Astrocyte of the spinal cord (primary cell): ENCODE results near the gene UPK2.

ENCODE experiments used
- DNase-seq: peaks from one replicate; pipeline ENCODE4 v3.0.0; 2011; ENCODE audit warnings: low read depth, low spot score
- H3K4me3 ChIP-seq: 2 replicates; pipeline ENCODE4 v1.5.1; 2011; ENCODE audit warnings: low read depth, mild to moderate bottlenecking, low read length, moderate library complexity
- in situ Hi-C: cut with HindIII; loops from 2 replicates; pipeline ENCODE4 v1.10.0; 2017; ENCODE audit warnings: low sequenced_read_pairs
- TF ChIP-seq, protein P1 (sequence below): IDR thresholded peaks from 2 replicates; pipeline ENCODE4 v1.5.1; 2012; ENCODE audit warnings: low read depth, mild to moderate bottlenecking, low read length, inconsistent platforms

Gene UPK2

DNA sequence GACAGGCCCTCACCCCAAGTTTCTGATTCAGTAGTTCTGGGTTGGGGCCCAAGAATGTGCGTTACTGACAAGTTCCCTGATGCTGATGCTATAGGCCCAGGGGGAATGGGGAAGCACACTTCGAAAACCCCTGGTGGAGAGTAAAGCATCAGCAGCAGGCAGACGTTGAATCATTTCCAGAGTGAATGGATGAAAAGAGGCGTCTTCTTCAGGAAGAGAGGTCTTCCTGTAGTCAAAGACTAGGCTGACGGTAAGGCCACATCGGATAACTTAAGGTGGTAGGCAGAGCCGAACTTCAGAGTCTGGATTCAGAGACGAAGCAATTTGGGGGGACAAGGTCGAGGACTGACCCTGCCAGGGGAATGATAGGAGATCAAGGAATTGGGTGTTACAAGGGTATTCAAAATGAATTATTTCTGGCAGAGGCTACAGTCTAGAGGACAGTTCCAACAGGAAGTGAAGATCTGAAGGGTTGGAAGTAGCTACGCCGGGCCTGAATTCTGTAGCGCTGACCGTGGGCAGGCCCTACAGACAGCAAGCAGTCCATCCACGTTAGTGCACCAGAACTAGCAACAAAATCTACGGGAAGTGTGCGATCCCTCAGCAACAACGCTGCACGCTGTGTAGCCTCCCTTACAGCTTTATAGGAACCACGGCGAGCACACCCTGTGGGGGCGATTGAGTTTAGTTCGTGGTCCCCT lies 41.0 kb downstream of the UPK2 start:
- H3K4me3 ChIP-seq = peak overlapping the region; percentile 67
- DNase-seq = peak; percentile 17
- TF ChIP-seq, protein P1, sequence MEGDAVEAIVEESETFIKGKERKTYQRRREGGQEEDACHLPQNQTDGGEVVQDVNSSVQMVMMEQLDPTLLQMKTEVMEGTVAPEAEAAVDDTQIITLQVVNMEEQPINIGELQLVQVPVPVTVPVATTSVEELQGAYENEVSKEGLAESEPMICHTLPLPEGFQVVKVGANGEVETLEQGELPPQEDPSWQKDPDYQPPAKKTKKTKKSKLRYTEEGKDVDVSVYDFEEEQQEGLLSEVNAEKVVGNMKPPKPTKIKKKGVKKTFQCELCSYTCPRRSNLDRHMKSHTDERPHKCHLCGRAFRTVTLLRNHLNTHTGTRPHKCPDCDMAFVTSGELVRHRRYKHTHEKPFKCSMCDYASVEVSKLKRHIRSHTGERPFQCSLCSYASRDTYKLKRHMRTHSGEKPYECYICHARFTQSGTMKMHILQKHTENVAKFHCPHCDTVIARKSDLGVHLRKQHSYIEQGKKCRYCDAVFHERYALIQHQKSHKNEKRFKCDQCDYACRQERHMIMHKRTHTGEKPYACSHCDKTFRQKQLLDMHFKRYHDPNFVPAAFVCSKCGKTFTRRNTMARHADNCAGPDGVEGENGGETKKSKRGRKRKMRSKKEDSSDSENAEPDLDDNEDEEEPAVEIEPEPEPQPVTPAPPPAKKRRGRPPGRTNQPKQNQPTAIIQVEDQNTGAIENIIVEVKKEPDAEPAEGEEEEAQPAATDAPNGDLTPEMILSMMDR = peak; percentile 32
- in situ Hi-C loops = no loop called here

DNA sequence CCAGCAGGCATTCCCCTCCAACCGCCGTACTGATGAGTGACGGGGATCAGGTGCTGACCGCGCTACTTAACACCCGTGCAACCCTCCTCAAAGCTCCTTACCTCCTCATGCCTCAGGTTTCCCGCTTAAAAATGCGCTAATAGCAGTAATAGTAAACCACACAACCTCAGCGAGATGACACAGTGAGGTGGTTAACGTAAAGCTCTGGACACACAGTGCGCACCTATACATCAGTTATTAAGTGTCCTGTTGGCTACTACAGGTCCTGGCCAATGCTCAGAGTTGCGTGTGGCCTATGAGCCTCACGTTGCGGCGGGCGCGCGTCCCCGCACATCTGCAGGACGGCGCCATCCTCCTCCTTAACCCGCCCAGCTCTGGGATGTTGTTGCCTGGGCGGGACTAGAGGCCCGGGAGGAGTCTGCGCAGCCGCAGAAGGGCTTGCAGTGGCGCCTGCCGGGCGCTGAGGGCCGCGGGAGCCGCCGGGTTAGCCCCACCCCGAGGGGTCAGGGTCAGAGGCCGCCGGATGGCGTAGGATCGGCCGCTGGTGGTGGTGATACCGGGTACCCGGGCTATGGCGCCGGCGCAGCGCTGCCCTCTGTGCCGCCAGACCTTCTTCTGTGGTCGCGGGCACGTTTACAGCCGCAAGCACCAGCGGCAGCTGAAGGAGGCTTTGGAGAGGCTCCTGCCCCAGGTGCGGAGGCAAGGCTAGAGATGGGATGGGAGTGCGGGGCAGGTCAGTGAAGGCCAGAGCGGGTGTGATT lies 41.7 kb downstream of the UPK2 start, which contains the start of gene CENATAC:
TSS of gene CENATAC (plus strand) at position 512 of the 761 bp plus-strand sequence. CDS start at position 572, 60 bp downstream.
- in situ Hi-C loops = no loop called here
- peak within 1 kb of the TSS; percentile 67 for H3K4me3 ChIP-seq
- TF ChIP-seq, protein P1 = no peak
- DNase-seq = peak; percentile 86

DNA sequence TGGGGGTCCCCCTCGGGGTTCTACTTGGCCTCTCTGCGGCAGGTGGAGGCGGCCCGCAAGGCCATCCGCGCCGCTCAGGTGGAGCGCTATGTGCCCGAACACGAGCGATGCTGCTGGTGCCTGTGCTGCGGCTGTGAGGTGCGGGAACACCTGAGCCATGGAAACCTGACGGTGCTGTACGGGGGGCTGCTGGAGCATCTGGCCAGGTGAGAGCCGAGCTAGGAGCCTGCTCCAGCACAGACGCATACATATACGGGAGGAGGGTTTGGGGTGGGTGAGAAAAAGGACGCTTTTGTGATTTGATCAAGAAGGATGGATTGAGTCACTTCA lies 42.3 kb downstream of the UPK2 start:
- TF ChIP-seq, protein P1 = no peak
- peak; percentile 16 for DNase-seq
- in situ Hi-C loops = no loop called here
- H3K4me3 ChIP-seq = peak overlapping the region; percentile 67

DNA sequence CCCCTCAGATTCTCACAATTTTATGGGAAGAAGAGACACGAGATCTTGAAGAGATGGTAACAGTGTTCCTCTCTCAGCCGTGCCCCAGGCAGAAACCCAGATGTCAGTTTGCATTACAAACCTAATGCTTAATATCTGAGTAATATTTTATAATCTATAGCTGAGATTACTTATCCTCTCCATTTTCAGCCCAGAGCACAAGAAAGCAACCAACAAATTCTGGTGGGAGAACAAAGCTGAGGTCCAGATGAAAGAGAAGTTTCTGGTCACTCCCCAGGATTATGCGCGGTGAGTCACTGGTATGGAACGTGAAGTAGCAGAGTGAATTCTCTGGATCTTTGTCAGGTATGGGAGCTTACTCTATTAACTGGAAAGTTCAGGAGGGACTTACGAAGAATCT lies 42.7 kb downstream of the UPK2 start:
- H3K4me3 ChIP-seq = peak overlapping the region; percentile 67
- in situ Hi-C loops = no loop called here
- TF ChIP-seq, protein P1 = no peak
- DNase-seq = peak; percentile 76

DNA sequence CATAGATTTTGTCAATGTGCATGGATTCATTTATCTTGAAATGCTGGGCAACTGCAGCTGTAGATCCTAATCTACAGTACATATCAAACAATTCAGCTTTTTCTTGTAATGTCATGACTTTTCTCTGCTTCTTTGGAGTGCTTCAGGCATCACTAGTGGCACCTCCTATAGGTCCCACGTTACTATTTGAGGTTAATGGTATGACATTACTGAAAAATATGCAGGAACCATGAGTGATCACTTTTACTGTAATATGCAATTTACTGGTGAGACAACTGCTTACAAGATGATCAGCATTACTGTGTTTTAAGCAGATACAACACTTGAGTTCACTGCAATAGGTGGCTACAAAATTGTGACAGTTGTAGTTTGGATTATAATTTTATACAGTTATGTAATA lies 44.8 kb downstream of the UPK2 start:
- no peak for DNase-seq
- in situ Hi-C loops = no loop called here
- TF ChIP-seq, protein P1 = no peak
- no peak overlapping the region for H3K4me3 ChIP-seq

DNA sequence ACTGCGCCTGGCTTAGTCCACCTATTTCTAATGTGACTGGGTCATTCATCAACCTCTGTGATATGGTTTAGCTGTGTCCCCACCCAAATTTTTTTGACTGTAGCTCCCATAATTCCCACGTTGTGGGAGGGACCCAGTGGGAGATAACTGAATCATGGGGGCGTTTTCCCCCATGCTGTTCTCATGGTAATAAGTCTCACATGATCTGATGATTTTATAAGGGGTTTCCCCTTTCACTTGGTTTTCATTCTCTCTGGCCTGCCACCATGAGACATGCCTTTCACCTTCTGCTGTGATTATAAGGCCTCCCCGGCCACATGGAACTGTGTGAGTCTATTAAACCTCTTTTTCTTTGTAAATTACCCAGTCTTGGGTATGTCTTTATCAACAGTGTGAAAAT lies 50.6 kb downstream of the UPK2 start:
- TF ChIP-seq, protein P1 = no peak
- in situ Hi-C loops = no loop called here
- H3K4me3 ChIP-seq = no peak overlapping the region
- no peak for DNase-seq
